T-cell (primary cell): ENCODE results near the gene TMEM131L. TPM values are rescaled to one million over a fixed set of nuclear protein-coding genes. Genes with fewer than 3 reads are reported as not detected.

Experiments used
- ATAC-seq, 4 experiments: fragments of 200-7000 bp in 3 of 4; fragments of 150-1000 bp in 1 of 4; cut with Tn5 transposase; replicated peaks in 1 of 4; 1 replicate in 3 of 4; 2 replicates in 1 of 4; pipeline ENCODE4 v1.10.0; 2021; ENCODE audit warnings: moderate library complexity in 3 of 4, mild to moderate bottlenecking in 2 of 4, moderate number of reproducible peaks in 1 of 4
- CTCF ChIA-PET, 2 donors: fragments of 300-600 bp; sonication (Branson Sonifier 250); formaldehyde crosslinking; loops; one replicate each; lab custom pipeline; 2022; ENCODE audit warnings: antibody characterized with exemption in 2 of 2; lab: Charles Lee
- POLR2A ChIA-PET, 2 donors: fragments of 300-600 bp; sonication (Branson Sonifier 250); formaldehyde crosslinking; loops; one replicate each; lab custom pipeline; 2022; ENCODE audit warnings: antibody characterized with exemption in 2 of 2; lab: Charles Lee
- DNase-seq, 35 experiments: peaks; one replicate each; pipeline versions ENCODE4 v3.0.0 to v3.0.0-alpha.2; 2013 to 2023
- H3K27ac ChIP-seq: one replicate; pipeline ENCODE4 v1.5.1; 2013; ENCODE audit warnings: low read length
- H3K27me3 ChIP-seq, 2 experiments: replicated peaks in 1 of 2; 1 replicate in 1 of 2; 2 replicates in 1 of 2; pipeline versions ENCODE4 v1.6.1 to v1.7.0; 2013; ENCODE audit warnings: low read length in 1 of 2, mixed read lengths in 1 of 2; ENCODE audit not compliant: control insufficient read depth in 2 of 2, insufficient read depth in 2 of 2; ENCODE audit errors: extremely low read depth in 1 of 2
- H3K36me3 ChIP-seq, 2 donors: 1 replicate in 1 of 2; 2 replicates in 1 of 2; pipeline versions ENCODE4 v1.6.1 to v1.7.0; 2013; ENCODE audit warnings: low read length in 1 of 2; ENCODE audit not compliant: control insufficient read depth in 2 of 2, insufficient read depth in 1 of 2; ENCODE audit errors: extremely low read depth in 1 of 2
- H3K4me1 ChIP-seq, 2 experiments: 1 replicate in 1 of 2; 2 replicates in 1 of 2; pipeline versions ENCODE4 v1.6.1 to v1.7.0; 2013; ENCODE audit warnings: low read length in 2 of 2, mixed read lengths in 1 of 2; ENCODE audit not compliant: insufficient read depth in 2 of 2, control insufficient read depth in 1 of 2; ENCODE audit errors: extremely low read depth in 1 of 2
- H3K4me3 ChIP-seq, 2 donors: 1 replicate in 1 of 2; 2 replicates in 1 of 2; pipeline versions ENCODE4 v1.5.1 to v1.7.0; 2013; ENCODE audit warnings: mild to moderate bottlenecking in 2 of 2, low read length in 1 of 2, moderate library complexity in 1 of 2; ENCODE audit not compliant: control insufficient read depth in 1 of 2; ENCODE audit errors: extremely low read depth in 1 of 2
- H3K9me3 ChIP-seq: 2 replicates; pipeline ENCODE4 v1.7.0; 2013
- H3K27ac Mint-ChIP-seq, 2 donors: one replicate each; pipeline ENCODE4 v1.8.0; 2020 to 2021; ENCODE audit warnings: mild to moderate bottlenecking in 2 of 2, mixed read lengths in 2 of 2
- H3K27me3 Mint-ChIP-seq, 2 donors: one replicate each; pipeline ENCODE4 v1.8.0; 2021 to 2022; ENCODE audit warnings: mixed read lengths in 2 of 2
- H3K36me3 Mint-ChIP-seq: one replicate; pipeline ENCODE4 v1.8.0; 2021; ENCODE audit warnings: mixed read lengths
- H3K4me1 Mint-ChIP-seq, 3 donors: one replicate each; pipeline ENCODE4 v1.8.0; 2020 to 2022; ENCODE audit warnings: mixed read lengths in 3 of 3, mild to moderate bottlenecking in 1 of 3
- H3K4me3 Mint-ChIP-seq, 3 donors: one replicate each; pipeline ENCODE4 v1.8.0; 2020 to 2022; ENCODE audit warnings: mild to moderate bottlenecking in 3 of 3, mixed read lengths in 3 of 3, moderate library complexity in 3 of 3
- H3K9me3 Mint-ChIP-seq, 3 donors: one replicate each; pipeline ENCODE4 v1.8.0; 2020 to 2022; ENCODE audit warnings: mixed read lengths in 3 of 3
- WGBS: methylation state at CpG from one replicate; pipeline ENCODE4 v1.1.5; 2013; ENCODE audit warnings: missing lambda C conversion rate; ENCODE audit not compliant: insufficient coverage; 5-methylcytosine and 5-hydroxymethylcytosine counted together
- total RNA-seq, 35 experiments: library from RNA in 6 of 35; stranded (reverse) in 6 of 35; fragments of 120-200 nt in 1 of 35; gene quantifications; one replicate each; pipeline versions ENCODE4 v1.2.1 to v1.2.4 and lab custom pipeline; 2013 to 2026

TMEM131L gene
- total RNA-seq, 5 donors from 2014 or later (not counting 1 experiment from before 2014, with no cell fraction given) = 60.7 to 115 (median 72.6) TPM

GRCh38 chr4:153419673-153420278 is 46.4 kb upstream of the TMEM131L start:
- ATAC-seq (no peak), DNase-seq (no peak)
- H3K4me1 ChIP-seq = peaks cover 0 to 2% of the 10 kb centered on the region in 2 experiments
- no peaks in the 10 kb centered on the region for H3K9me3 ChIP-seq
- CTCF ChIA-PET = interaction anchor here in 1 of 2 donors (1.0 kb wide), 1 partner anchor 86 kb away, joined by 3 read pairs; no protein-coding TSS in a partner anchor
- Mint-ChIP-seq H3K27ac (no peak overlapping the region), H3K9me3 (no peaks in the 10 kb centered on the region), H3K36me3 (no peaks in the 10 kb centered on the region), H3K4me3 (no peak overlapping the region), H3K4me1 (peaks cover 13 to 24% (median 15%) of the 10 kb centered on the region in 3 donors), H3K27me3 (no peaks in the 10 kb centered on the region)
- POLR2A ChIA-PET = no interaction called here
- no peaks in the 10 kb centered on the region for H3K36me3 ChIP-seq
- no peak overlapping the region for H3K27ac ChIP-seq
- no peak overlapping the region for H3K4me3 ChIP-seq
- no peaks in the 10 kb centered on the region for H3K27me3 ChIP-seq
- 100% methylated on average over 3 of the region's 9 CpGs for WGBS

- Mint-ChIP-seq H3K27ac (no peak overlapping the region), H3K4me3 (no peak overlapping the region), H3K27me3 (no peaks in the 10 kb centered on the region), H3K9me3 (no peaks in the 10 kb centered on the region), H3K4me1 (peaks cover 13 to 25% (median 16%) of the 10 kb centered on the region in 3 donors), H3K36me3 (no peaks in the 10 kb centered on the region)
- Histone ChIP-seq H3K27ac (no peak overlapping the region), H3K36me3 (no peaks in the 10 kb centered on the region), H3K4me1 (peaks cover 1 to 7% of the 10 kb centered on the region in 2 experiments), H3K9me3 (no peaks in the 10 kb centered on the region), H3K4me3 (no peak overlapping the region), H3K27me3 (no peaks in the 10 kb centered on the region)
- ChIA-PET CTCF (interaction anchor here in 1 of 2 donors (0.6 kb wide), 1 partner anchor 104 kb away, joined by 3 read pairs; no protein-coding TSS in a partner anchor), POLR2A (no interaction called here)
- WGBS = 83% methylated on average over 1 of the region's 2 CpGs
- DNase-seq (no peak), ATAC-seq (no peak)
Observed at GRCh38 chr4:153420361-153420760, 45.8 kb upstream of the TMEM131L start.

- CTCF ChIA-PET = no interaction called here
- H3K27me3 ChIP-seq = no peaks in the 10 kb centered on the region
- H3K4me3 ChIP-seq = no peak overlapping the region
- no peaks in the 10 kb centered on the region for H3K9me3 Mint-ChIP-seq
- H3K4me1 ChIP-seq = peaks cover 16 to 19% of the 10 kb centered on the region in 2 experiments
- POLR2A ChIA-PET = interaction anchor here in 1 of 2 donors (0.5 to 0.6 kb wide), 2 partner anchors 156 to 389 kb away, joined by 3 read pairs; no protein-coding TSS in a partner anchor
- no CpG with 5 or more reads among the region's 3 CpGs for WGBS
- H3K36me3 Mint-ChIP-seq = no peaks in the 10 kb centered on the region
- H3K4me1 Mint-ChIP-seq = peaks cover 26 to 38% (median 27%) of the 10 kb centered on the region in 3 donors
- H3K27ac ChIP-seq = no peak overlapping the region
- H3K27ac Mint-ChIP-seq = no peak overlapping the region
- H3K4me3 Mint-ChIP-seq = no peak overlapping the region
- H3K27me3 Mint-ChIP-seq = no peaks in the 10 kb centered on the region
- no peak for DNase-seq
- H3K36me3 ChIP-seq = no peaks in the 10 kb centered on the region
- H3K9me3 ChIP-seq = no peaks in the 10 kb centered on the region
- no peak for ATAC-seq
Observed at GRCh38 chr4:153421941-153422340, 44.2 kb upstream of the TMEM131L start.

- ATAC-seq = peak; percentile 75 to 93 (median 84)
- H3K9me3 Mint-ChIP-seq = no peaks in the 10 kb centered on the region
- peak overlapping the region; percentile 85 for H3K27ac ChIP-seq
- peak in 13 of 35 experiments; percentile 7 to 71 (median 19) for DNase-seq
- H3K4me1 Mint-ChIP-seq = peaks cover 53 to 63% (median 59%) of the 10 kb centered on the region in 3 donors
- no peaks in the 10 kb centered on the region for H3K27me3 Mint-ChIP-seq
- no peaks in the 10 kb centered on the region for H3K36me3 ChIP-seq
- H3K4me1 ChIP-seq = peaks cover 41 to 49% of the 10 kb centered on the region in 2 experiments
- H3K27ac Mint-ChIP-seq = peak overlapping the region; percentile 87 to 95
- CTCF ChIA-PET = interaction anchor here in 1 of 2 donors (0.7 to 1.5 kb wide), 8 partner anchors 8 to 209 kb away, joined by 3 to 9 read pairs (median 4); no protein-coding TSS in a partner anchor
- no CpG with 5 or more reads among the region's 4 CpGs for WGBS
- no peaks in the 10 kb centered on the region for H3K27me3 ChIP-seq
- H3K4me3 Mint-ChIP-seq = peak overlapping the region; percentile 28 to 65 (median 49)
- POLR2A ChIA-PET = interaction anchor here in 1 of 2 donors (0.7 kb wide), 3 partner anchors 33 to 81 kb away, joined by 3 to 6 read pairs (median 3); no protein-coding TSS in a partner anchor
- H3K36me3 Mint-ChIP-seq = no peaks in the 10 kb centered on the region
- peak overlapping the region in 1 of 2 donors; percentile 15 for H3K4me3 ChIP-seq
- no peaks in the 10 kb centered on the region for H3K9me3 ChIP-seq
Observed at GRCh38 chr4:153426207-153426885, 39.8 kb upstream of the TMEM131L start.

- Histone ChIP-seq H3K4me3 (no peak overlapping the region), H3K27me3 (no peaks in the 10 kb centered on the region), H3K36me3 (no peaks in the 10 kb centered on the region), H3K27ac (peak overlapping the region; percentile 85), H3K9me3 (no peaks in the 10 kb centered on the region), H3K4me1 (peaks cover 43 to 49% of the 10 kb centered on the region in 2 experiments)
- POLR2A ChIA-PET = interaction anchor here in 1 of 2 donors (0.5 kb wide), 1 partner anchor 105 kb away, joined by 3 read pairs; no protein-coding TSS in a partner anchor
- Mint-ChIP-seq H3K36me3 (no peaks in the 10 kb centered on the region), H3K4me1 (peaks cover 58 to 64% (median 59%) of the 10 kb centered on the region in 3 donors), H3K27me3 (no peaks in the 10 kb centered on the region), H3K27ac (peak overlapping the region; percentile 87 to 95), H3K4me3 (peak overlapping the region in 1 of 3 donors; percentile 61), H3K9me3 (no peaks in the 10 kb centered on the region)
- DNase-seq (no peak), ATAC-seq (no peak)
- CTCF ChIA-PET = interaction anchor here in 1 of 2 donors (1.0 to 1.5 kb wide), 3 partner anchors 9 to 207 kb away, joined by 3 to 4 read pairs (median 4); no protein-coding TSS in a partner anchor
- WGBS = 83% methylated on average over 1 of the region's 4 CpGs
Observed at GRCh38 chr4:153427363-153428071, 38.6 kb upstream of the TMEM131L start.
